Neural progenitor cell (in vitro differentiated cells): ENCODE data around the gene ADGRG7. TPM values are rescaled to one million over a fixed set of nuclear protein-coding genes. Genes with fewer than 3 reads are reported as not detected.

Source experiments
- DNase-seq: peaks from one replicate; pipeline ENCODE4 v3.0.0-alpha.2; 2016; ENCODE audit warnings: low spot score
- H2AFZ ChIP-seq: fragments of 200-600 bp; sonication (generic); replicated peaks from 2 replicates; pipeline ENCODE4 v1.6.1; 2016; ENCODE audit warnings: antibody characterized with exemption
- H3F3A ChIP-seq: fragments of 200-600 bp; sonication (generic); 2 replicates; pipeline ENCODE4 v1.6.1; 2016; ENCODE audit warnings: antibody characterized with exemption, low read depth
- H3K27ac ChIP-seq: fragments of 200-600 bp; sonication (generic); 2 replicates; pipeline ENCODE4 v1.5.1; 2016; ENCODE audit warnings: mild to moderate bottlenecking
- H3K27me3 ChIP-seq: fragments of 200-600 bp; sonication (generic); 2 replicates; pipeline ENCODE4 v1.6.1; 2016; ENCODE audit warnings: mild to moderate bottlenecking, moderate library complexity
- H3K36me3 ChIP-seq: fragments of 200-600 bp; sonication (generic); 2 replicates; pipeline ENCODE4 v1.5.1; 2016
- H3K4me1 ChIP-seq: fragments of 200-600 bp; sonication (generic); 2 replicates; pipeline ENCODE4 v1.6.1; 2016; ENCODE audit warnings: mixed run types
- H3K4me2 ChIP-seq: fragments of 200-600 bp; sonication (generic); 2 replicates; pipeline ENCODE4 v1.6.1; 2016
- H3K4me3 ChIP-seq: fragments of 200-600 bp; sonication (generic); 2 replicates; pipeline ENCODE4 v1.5.1; 2016
- H3K79me2 ChIP-seq: fragments of 200-600 bp; sonication (generic); 2 replicates; pipeline ENCODE4 v1.6.1; 2016; ENCODE audit warnings: low read depth
- H3K9ac ChIP-seq: fragments of 200-600 bp; sonication (generic); 2 replicates; pipeline ENCODE4 v1.6.1; 2016
- H3K9me3 ChIP-seq: fragments of 200-600 bp; sonication (generic); 2 replicates; pipeline ENCODE4 v1.5.1; 2016; ENCODE audit warnings: low read depth
- H4K20me1 ChIP-seq: fragments of 200-600 bp; sonication (generic); 2 replicates; pipeline ENCODE4 v1.6.1; 2016; ENCODE audit warnings: low read depth
- H3K27ac Mint-ChIP-seq: 3 replicates; pipeline ENCODE4 v1.8.0; 2021; ENCODE audit warnings: mixed read lengths
- H3K27me3 Mint-ChIP-seq: 2 replicates; pipeline ENCODE4 v1.8.0; 2022; ENCODE audit warnings: low read depth, mild to moderate bottlenecking, inconsistent platforms, moderate library complexity, mixed read lengths; ENCODE audit not compliant: insufficient read depth
- H3K36me3 Mint-ChIP-seq: 3 replicates; pipeline ENCODE4 v1.8.0; 2021; ENCODE audit warnings: mixed read lengths
- H3K4me1 Mint-ChIP-seq: 3 replicates; pipeline ENCODE4 v1.8.0; 2021; ENCODE audit warnings: mixed read lengths
- H3K4me3 Mint-ChIP-seq: 3 replicates; pipeline ENCODE4 v1.8.0; 2021; ENCODE audit warnings: mild to moderate bottlenecking, moderate library complexity, mixed read lengths
- H3K9me3 Mint-ChIP-seq: 3 replicates; pipeline ENCODE4 v1.8.0; 2020; ENCODE audit warnings: mixed read lengths
- CTCF ChIP-seq: fragments of 200-600 bp; sonication (generic); IDR thresholded peaks from 2 replicates; pipeline ENCODE4 v1.5.1; 2017; ENCODE audit warnings: antibody characterized with exemption, mild to moderate bottlenecking
- EZH2 ChIP-seq: fragments of 200-600 bp; sonication (generic); IDR thresholded peaks from 2 replicates; pipeline ENCODE4 v1.6.1; 2017; ENCODE audit warnings: antibody characterized with exemption, mild to moderate bottlenecking, moderate library complexity
- EZH2phosphoT487 ChIP-seq: fragments of 200-600 bp; sonication (generic); IDR thresholded peaks from 2 replicates; pipeline ENCODE4 v1.6.1; 2017; ENCODE audit warnings: antibody characterized with exemption
- total RNA-seq: library from RNA; depleted of rRNA; stranded (reverse); fragments of >200 nt; gene quantifications from 2 replicates; pipeline ENCODE4 v1.2.3, GENCODE V29; 2015; ENCODE audit warnings: low replicate concordance

Gene ADGRG7
- total RNA-seq, 1 donor from 2014 or later, result not detected

DNA sequence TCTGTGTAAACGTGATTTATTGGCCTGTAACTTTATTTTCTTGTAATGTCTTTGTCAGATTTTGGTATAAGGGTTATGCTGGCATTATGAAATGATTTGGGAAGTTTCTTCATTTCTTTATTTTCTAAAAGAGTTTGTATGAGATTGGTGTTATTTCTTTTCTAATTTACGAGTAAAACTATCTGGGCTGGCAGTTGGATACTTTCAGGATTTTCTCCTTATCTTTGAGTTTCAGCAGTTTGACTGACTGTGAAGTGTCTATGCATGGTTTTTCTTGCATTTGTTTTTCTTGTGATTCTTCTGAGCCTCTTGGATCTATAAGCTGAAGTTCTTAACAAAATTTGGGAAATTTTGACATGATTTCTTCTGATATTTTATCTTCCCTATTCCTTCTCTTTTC is 18.1 kb downstream of the ADGRG7 start:
- H3K79me2 ChIP-seq, result no peaks in the 10 kb centered on the region
- Mint-ChIP-seq H3K27me3 (no peaks in the 10 kb centered on the region), H3K4me1 (no peaks in the 10 kb centered on the region), H3K4me3 (no peak overlapping the region), H3K9me3 (peaks cover 9% of the 10 kb centered on the region), H3K36me3 (no peaks in the 10 kb centered on the region), H3K27ac (no peak overlapping the region)
- no peaks in the 10 kb centered on the region for H3K4me1 ChIP-seq
- H3K27me3 ChIP-seq, result no peaks in the 10 kb centered on the region
- TF ChIP-seq EZH2 (no peak), EZH2phosphoT487 (no peak), CTCF (no peak)
- no peak overlapping the region for H3K9ac ChIP-seq
- H2AFZ ChIP-seq, result no peak overlapping the region
- no peak overlapping the region for H3K27ac ChIP-seq
- H4K20me1 ChIP-seq, result no peaks in the 10 kb centered on the region
- no peaks in the 10 kb centered on the region for H3K9me3 ChIP-seq
- H3F3A ChIP-seq, result no peaks in the 10 kb centered on the region
- H3K4me3 ChIP-seq, result no peak overlapping the region
- DNase-seq, result no peak
- no peak overlapping the region for H3K4me2 ChIP-seq
- H3K36me3 ChIP-seq, result no peaks in the 10 kb centered on the region

- H3K4me1 ChIP-seq, result no peaks in the 10 kb centered on the region
- no peaks in the 10 kb centered on the region for H3K36me3 Mint-ChIP-seq
- H3K4me1 Mint-ChIP-seq, result no peaks in the 10 kb centered on the region
- no peak for DNase-seq
- no peak overlapping the region for H3K4me3 Mint-ChIP-seq
- no peaks in the 10 kb centered on the region for H3K27me3 Mint-ChIP-seq
- TF ChIP-seq CTCF (no peak), EZH2phosphoT487 (no peak), EZH2 (no peak)
- H4K20me1 ChIP-seq, result no peaks in the 10 kb centered on the region
- H3F3A ChIP-seq, result no peaks in the 10 kb centered on the region
- H3K9me3 ChIP-seq, result no peaks in the 10 kb centered on the region
- H2AFZ ChIP-seq, result no peak overlapping the region
- H3K27ac Mint-ChIP-seq, result no peak overlapping the region
- no peak overlapping the region for H3K9ac ChIP-seq
- H3K27me3 ChIP-seq, result no peaks in the 10 kb centered on the region
- no peaks in the 10 kb centered on the region for H3K79me2 ChIP-seq
- H3K27ac ChIP-seq, result no peak overlapping the region
- no peak overlapping the region for H3K4me2 ChIP-seq
- H3K4me3 ChIP-seq, result no peak overlapping the region
- H3K36me3 ChIP-seq, result no peaks in the 10 kb centered on the region
- H3K9me3 Mint-ChIP-seq, result peaks cover 6% of the 10 kb centered on the region
Observed at GRCh38 chr3:100629421-100630127, 20.2 kb downstream of the ADGRG7 start.

- Histone ChIP-seq H3K4me2 (no peak overlapping the region), H3F3A (no peaks in the 10 kb centered on the region), H3K4me3 (no peak overlapping the region), H3K9me3 (no peaks in the 10 kb centered on the region), H3K79me2 (no peaks in the 10 kb centered on the region), H2AFZ (no peak overlapping the region), H3K27me3 (no peaks in the 10 kb centered on the region), H3K4me1 (no peaks in the 10 kb centered on the region), H3K36me3 (no peaks in the 10 kb centered on the region), H3K27ac (no peak overlapping the region), H4K20me1 (no peaks in the 10 kb centered on the region), H3K9ac (no peak overlapping the region)
- no peak for TF ChIP-seq EZH2
- no peak for TF ChIP-seq CTCF
- TF ChIP-seq EZH2phosphoT487, result no peak
- Mint-ChIP-seq H3K36me3 (no peaks in the 10 kb centered on the region), H3K9me3 (no peaks in the 10 kb centered on the region), H3K27ac (no peak overlapping the region), H3K27me3 (no peaks in the 10 kb centered on the region), H3K4me3 (no peak overlapping the region), H3K4me1 (no peaks in the 10 kb centered on the region)
- no peak for DNase-seq
Observed at GRCh38 chr3:100630664-100631063, 21.3 kb downstream of the ADGRG7 start.
